WI38 (cell line): Measurements from ENCODE around the gene C10orf71.

Experiments used
- H3K4me3 ChIP-seq: 2 replicates; pipeline ENCODE4 v1.5.1; 2011; ENCODE audit warnings: low read depth, mild to moderate bottlenecking, control low read depth, low read length
- CTCF ChIP-seq: IDR thresholded peaks from 2 replicates; pipeline ENCODE4 v1.5.1; 2012; ENCODE audit warnings: low read depth, mild to moderate bottlenecking, control low read depth, low read length

Gene C10orf71

GRCh38 chr10:49312246-49312869, 13.4 kb downstream of the C10orf71 start:
- TF ChIP-seq CTCF: no peak
- H3K4me3 ChIP-seq: no peak overlapping the region

- no peak overlapping the region for H3K4me3 ChIP-seq
- TF ChIP-seq CTCF: no peak
Measured at GRCh38 chr10:49313501-49314070, 14.6 kb downstream of the C10orf71 start.

- TF ChIP-seq CTCF: no peak
- no peak overlapping the region for H3K4me3 ChIP-seq
Measured at GRCh38 chr10:49314806-49315205, 15.8 kb downstream of the C10orf71 start.

GRCh38 chr10:49318028-49318427, 19.1 kb downstream of the C10orf71 start:
- no peak overlapping the region for H3K4me3 ChIP-seq
- no peak for TF ChIP-seq CTCF

- no peak for TF ChIP-seq CTCF
- H3K4me3 ChIP-seq: no peak overlapping the region
Measured at GRCh38 chr10:49318755-49319154, 19.8 kb downstream of the C10orf71 start.

GRCh38 chr10:49319206-49319605, 20.2 kb downstream of the C10orf71 start:
- no peak for TF ChIP-seq CTCF
- no peak overlapping the region for H3K4me3 ChIP-seq

- no peak for TF ChIP-seq CTCF
- no peak overlapping the region for H3K4me3 ChIP-seq
Measured at GRCh38 chr10:49320191-49320590, 21.2 kb downstream of the C10orf71 start.
